ENCODE results near the gene SPP1.

DNA sequence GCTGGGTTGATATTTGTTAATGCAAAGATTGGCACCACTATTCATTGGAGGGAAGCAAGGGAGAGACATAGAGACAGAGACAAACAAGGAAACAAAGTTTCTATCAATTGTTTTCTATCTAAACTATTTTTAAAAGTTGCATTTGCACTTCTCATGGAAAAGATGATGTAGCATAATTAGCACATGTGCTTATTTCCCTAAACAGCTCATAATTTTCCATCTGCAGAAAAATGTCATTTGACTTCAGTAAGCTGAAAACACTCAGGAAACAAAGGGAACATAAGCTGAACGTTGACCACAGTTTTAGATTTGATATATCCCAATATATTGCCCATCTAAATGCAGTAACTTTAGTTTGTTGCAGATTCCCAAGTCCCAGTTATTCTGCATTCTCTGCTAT is 18.5 kb upstream of the SPP1 start:
- TF ChIP-seq, protein P1, sequence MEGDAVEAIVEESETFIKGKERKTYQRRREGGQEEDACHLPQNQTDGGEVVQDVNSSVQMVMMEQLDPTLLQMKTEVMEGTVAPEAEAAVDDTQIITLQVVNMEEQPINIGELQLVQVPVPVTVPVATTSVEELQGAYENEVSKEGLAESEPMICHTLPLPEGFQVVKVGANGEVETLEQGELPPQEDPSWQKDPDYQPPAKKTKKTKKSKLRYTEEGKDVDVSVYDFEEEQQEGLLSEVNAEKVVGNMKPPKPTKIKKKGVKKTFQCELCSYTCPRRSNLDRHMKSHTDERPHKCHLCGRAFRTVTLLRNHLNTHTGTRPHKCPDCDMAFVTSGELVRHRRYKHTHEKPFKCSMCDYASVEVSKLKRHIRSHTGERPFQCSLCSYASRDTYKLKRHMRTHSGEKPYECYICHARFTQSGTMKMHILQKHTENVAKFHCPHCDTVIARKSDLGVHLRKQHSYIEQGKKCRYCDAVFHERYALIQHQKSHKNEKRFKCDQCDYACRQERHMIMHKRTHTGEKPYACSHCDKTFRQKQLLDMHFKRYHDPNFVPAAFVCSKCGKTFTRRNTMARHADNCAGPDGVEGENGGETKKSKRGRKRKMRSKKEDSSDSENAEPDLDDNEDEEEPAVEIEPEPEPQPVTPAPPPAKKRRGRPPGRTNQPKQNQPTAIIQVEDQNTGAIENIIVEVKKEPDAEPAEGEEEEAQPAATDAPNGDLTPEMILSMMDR (IDR thresholded peaks at IDR 0.05; ENCODE audit: borderline replicate concordance, extremely low read depth, low read length, poor library complexity, severe bottlenecking), result no peak
- no peak for TF ChIP-seq EZH2 (IDR thresholded peaks at IDR 0.05; ENCODE audit: borderline replicate concordance, low read depth, low read length, severe bottlenecking)
